ENCODE data around the gene CACNA2D4.

DNA sequence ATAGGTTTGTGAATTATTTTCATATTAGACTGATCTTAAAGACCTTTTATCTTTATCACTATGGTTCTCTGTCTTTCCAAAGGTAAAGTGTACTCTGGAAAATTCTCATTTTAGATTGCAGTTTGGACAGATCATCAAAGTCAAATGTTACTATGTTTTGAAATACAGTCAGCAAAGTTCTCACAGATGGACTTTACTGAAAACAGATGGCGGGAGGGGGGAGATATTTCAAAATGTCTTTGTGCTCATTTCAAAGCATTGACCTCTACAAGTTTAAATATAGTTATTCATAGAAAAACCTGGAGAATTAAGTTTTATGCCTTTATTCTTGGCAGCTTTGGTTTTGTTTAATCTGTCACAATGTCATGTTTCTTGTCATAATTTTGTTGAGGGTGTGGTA, 149.8 kb downstream of the CACNA2D4 start:
- TF ChIP-seq POLR2A (IDR thresholded peaks at IDR 0.05) = no peak
- TF ChIP-seq, protein P1, sequence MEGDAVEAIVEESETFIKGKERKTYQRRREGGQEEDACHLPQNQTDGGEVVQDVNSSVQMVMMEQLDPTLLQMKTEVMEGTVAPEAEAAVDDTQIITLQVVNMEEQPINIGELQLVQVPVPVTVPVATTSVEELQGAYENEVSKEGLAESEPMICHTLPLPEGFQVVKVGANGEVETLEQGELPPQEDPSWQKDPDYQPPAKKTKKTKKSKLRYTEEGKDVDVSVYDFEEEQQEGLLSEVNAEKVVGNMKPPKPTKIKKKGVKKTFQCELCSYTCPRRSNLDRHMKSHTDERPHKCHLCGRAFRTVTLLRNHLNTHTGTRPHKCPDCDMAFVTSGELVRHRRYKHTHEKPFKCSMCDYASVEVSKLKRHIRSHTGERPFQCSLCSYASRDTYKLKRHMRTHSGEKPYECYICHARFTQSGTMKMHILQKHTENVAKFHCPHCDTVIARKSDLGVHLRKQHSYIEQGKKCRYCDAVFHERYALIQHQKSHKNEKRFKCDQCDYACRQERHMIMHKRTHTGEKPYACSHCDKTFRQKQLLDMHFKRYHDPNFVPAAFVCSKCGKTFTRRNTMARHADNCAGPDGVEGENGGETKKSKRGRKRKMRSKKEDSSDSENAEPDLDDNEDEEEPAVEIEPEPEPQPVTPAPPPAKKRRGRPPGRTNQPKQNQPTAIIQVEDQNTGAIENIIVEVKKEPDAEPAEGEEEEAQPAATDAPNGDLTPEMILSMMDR (IDR thresholded peaks at IDR 0.05) = no peak

Measured in adrenal gland (tissue), 5 donors.